SK-N-MC (cell line): ENCODE data around the gene UGT1A6.

Source experiments
- DNase-seq: peaks from one replicate; pipeline ENCODE4 v3.0.0-alpha.2; 2011; ENCODE audit warnings: low read depth, low spot score
- H3K27ac ChIP-seq: fragments of 200-600 bp; sonication (generic); 2 replicates; pipeline ENCODE4 v1.5.1; 2016; ENCODE audit warnings: mixed run types
- H3K36me3 ChIP-seq: fragments of 200-600 bp; sonication (generic); 2 replicates; pipeline ENCODE4 v1.6.1; 2017; ENCODE audit warnings: antibody characterized with exemption, low read length, mixed read lengths; ENCODE audit not compliant: insufficient read depth
- H3K4me3 ChIP-seq: fragments of 200-600 bp; sonication (generic); 2 replicates; pipeline ENCODE4 v1.5.1; 2016
- H3K9ac ChIP-seq: fragments of 200-600 bp; sonication (generic); 2 replicates; pipeline ENCODE4 v1.8.0; 2017; ENCODE audit warnings: mixed run types, mixed read lengths; ENCODE audit not compliant: insufficient read length
- H3K9me3 ChIP-seq: fragments of 200-600 bp; sonication (generic); 2 replicates; pipeline ENCODE4 v1.6.1; 2017; ENCODE audit warnings: low read depth, mild to moderate bottlenecking, antibody characterized with exemption, low read length, moderate library complexity, mixed read lengths
- EZH2 ChIP-seq: fragments of 200-600 bp; sonication (generic); IDR thresholded peaks from one replicate; pipeline ENCODE4 v1.6.1; 2017; ENCODE audit warnings: antibody characterized with exemption
- FOXP2 ChIP-seq: optimal IDR thresholded peaks from 2 replicates; pipeline ENCODE3; 2011; ENCODE audit warnings: mild to moderate bottlenecking, moderate library complexity; ENCODE audit not compliant: insufficient read depth; ENCODE audit errors: extremely low read length, control extremely low read depth
- POLR2AphosphoS5 ChIP-seq: IDR thresholded peaks from 2 replicates; pipeline ENCODE4 v1.6.1; 2012; ENCODE audit warnings: mild to moderate bottlenecking, low read depth, low read length, borderline replicate concordance

UGT1A6 gene

DNA sequence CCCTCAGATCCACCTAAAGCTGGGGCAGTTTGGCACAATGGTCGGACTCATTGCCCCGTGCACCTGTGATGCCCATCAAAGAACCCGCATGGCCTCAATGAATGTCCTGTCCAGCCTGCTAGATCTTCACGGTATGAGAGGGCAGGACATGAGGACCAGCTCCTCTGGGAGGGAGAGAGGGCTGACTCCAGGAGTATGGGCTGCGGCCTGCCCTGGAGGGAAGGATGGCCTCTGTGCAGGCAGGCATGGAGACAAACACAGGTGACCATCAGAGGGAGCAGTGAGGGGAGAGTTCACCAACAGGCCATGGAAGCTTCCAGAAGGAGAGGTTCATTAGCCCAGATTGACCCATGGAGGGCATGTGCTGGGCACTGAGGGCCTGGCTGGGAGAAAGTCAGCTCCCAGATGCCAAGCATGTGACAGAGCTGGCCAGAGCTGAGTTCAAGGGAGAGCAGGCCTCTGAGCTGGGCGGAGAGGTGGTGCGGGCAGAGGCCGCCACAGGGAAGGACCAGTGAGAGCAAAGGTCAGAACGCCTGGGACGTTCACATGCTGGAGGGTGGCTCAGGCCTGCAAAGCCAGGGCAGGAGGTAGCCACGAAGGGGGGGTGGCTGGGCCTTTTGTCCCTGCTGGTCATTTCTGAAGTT, 125.4 kb downstream of the UGT1A6 start:
- H3K4me3 ChIP-seq: no peak overlapping the region
- H3K36me3 ChIP-seq: peaks cover 11% of the 10 kb centered on the region; the same call in 1 of the 2 replicates
- DNase-seq: no peak
- no peak overlapping the region for H3K27ac ChIP-seq
- no peaks in the 10 kb centered on the region for H3K9me3 ChIP-seq
- TF ChIP-seq FOXP2: no peak
- no peak for TF ChIP-seq POLR2AphosphoS5
- TF ChIP-seq EZH2: no peak
- no peak overlapping the region for H3K9ac ChIP-seq

- Histone ChIP-seq H3K9me3 (no peaks in the 10 kb centered on the region), H3K36me3 (peaks cover 11% of the 10 kb centered on the region; the same call in 1 of the 2 replicates), H3K4me3 (no peak overlapping the region), H3K27ac (no peak overlapping the region), H3K9ac (no peak overlapping the region)
- TF ChIP-seq EZH2 (no peak), POLR2AphosphoS5 (no peak)
- no peak for DNase-seq
These were observed 126.2 kb downstream of the UGT1A6 start for GRCh38 chr2:233818639-233819621.

- no peak overlapping the region for H3K9ac ChIP-seq
- H3K27ac ChIP-seq: no peak overlapping the region
- H3K4me3 ChIP-seq: no peak overlapping the region
- TF ChIP-seq FOXP2: no peak
- no peak for TF ChIP-seq EZH2
- H3K9me3 ChIP-seq: no peaks in the 10 kb centered on the region
- DNase-seq: no peak
- peaks cover 7% of the 10 kb centered on the region; the same call in 1 of the 2 replicates for H3K36me3 ChIP-seq
These were observed 127.4 kb downstream of the UGT1A6 start for GRCh38 chr2:233819884-233820773.

DNA sequence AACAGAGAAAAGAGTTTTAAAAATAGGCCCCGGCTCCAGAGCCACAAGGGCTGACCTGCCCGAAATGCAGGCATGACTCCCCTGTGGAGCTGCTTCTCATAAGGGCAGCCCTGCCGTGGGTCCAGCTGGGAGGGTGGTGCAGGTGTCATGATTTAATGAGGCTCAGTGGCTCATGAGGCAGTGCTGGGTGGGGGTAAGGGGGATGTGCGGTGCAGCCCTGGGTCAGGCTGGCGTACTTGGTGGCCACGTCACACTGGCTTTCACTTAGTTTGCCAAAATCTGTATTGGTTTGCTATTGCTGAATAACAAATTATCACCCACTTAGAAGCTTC, 128.1 kb downstream of the UGT1A6 start:
- DNase-seq: no peak
- peaks cover 3% of the 10 kb centered on the region; the same call in 1 of the 2 replicates for H3K36me3 ChIP-seq
- no peak overlapping the region for H3K9ac ChIP-seq
- H3K9me3 ChIP-seq: no peaks in the 10 kb centered on the region
- H3K27ac ChIP-seq: no peak overlapping the region
- H3K4me3 ChIP-seq: no peak overlapping the region
- no peak for TF ChIP-seq POLR2AphosphoS5
- TF ChIP-seq EZH2: no peak
- no peak for TF ChIP-seq FOXP2

DNA sequence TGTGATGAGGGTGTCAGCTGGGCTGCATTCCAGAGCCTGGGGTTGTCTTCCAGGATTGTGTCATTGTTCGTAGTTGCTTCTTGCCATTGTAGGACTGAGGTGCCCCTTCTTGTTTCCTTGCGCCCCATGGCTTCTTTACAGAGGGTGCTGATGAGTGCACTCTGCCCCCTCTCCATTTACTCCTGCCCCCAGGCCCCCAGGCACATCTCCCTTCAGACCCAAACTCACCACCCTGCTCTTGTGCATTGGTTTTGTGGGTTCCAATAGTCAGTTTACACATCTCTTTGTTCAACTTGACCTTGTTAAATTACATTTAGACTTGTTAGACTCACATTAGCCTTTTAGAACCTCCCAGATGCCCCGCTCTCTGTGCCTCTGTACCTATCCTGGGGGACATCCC, 128.5 kb downstream of the UGT1A6 start:
- no peak for TF ChIP-seq POLR2AphosphoS5
- no peak for TF ChIP-seq FOXP2
- TF ChIP-seq EZH2: no peak
- no peak for DNase-seq
- no peak overlapping the region for H3K27ac ChIP-seq
- H3K4me3 ChIP-seq: no peak overlapping the region
- H3K9ac ChIP-seq: no peak overlapping the region
- H3K9me3 ChIP-seq: no peaks in the 10 kb centered on the region
- peaks cover 3% of the 10 kb centered on the region; the same call in 1 of the 2 replicates for H3K36me3 ChIP-seq

DNA sequence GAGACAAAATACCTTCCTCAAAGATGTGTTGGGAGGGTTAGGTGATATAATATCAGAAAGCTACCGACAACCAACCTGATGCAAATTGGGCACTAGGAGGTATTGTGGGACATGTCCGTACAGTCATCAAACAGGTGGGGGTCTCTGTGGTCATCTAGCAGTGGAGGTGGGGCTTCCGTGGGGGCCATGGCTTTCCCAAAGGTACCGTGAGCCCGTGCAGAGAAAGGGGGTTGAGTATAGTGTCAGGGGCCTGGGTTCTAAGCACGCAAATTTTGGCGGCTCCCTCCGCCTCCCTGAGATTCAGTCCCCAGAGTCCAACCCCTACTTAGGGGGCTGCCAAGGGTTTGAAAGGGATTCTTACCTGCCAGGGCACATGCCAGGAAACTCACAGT, 129.0 kb downstream of the UGT1A6 start:
- Histone ChIP-seq H3K27ac (no peak overlapping the region), H3K36me3 (no peaks in the 10 kb centered on the region; the same call in 1 of the 2 replicates), H3K9me3 (no peaks in the 10 kb centered on the region), H3K9ac (no peak overlapping the region), H3K4me3 (no peak overlapping the region)
- TF ChIP-seq FOXP2 (no peak), POLR2AphosphoS5 (no peak), EZH2 (no peak)
- DNase-seq: no peak

GRCh38 chr2:233822101-233822771, 129.5 kb downstream of the UGT1A6 start:
- no peak overlapping the region for H3K9ac ChIP-seq
- H3K4me3 ChIP-seq: no peak overlapping the region
- DNase-seq: no peak
- H3K9me3 ChIP-seq: no peaks in the 10 kb centered on the region
- TF ChIP-seq EZH2: no peak
- no peak for TF ChIP-seq POLR2AphosphoS5
- TF ChIP-seq FOXP2: no peak
- H3K36me3 ChIP-seq: no peaks in the 10 kb centered on the region; the same call in 1 of the 2 replicates
- H3K27ac ChIP-seq: no peak overlapping the region
